Measurements from ENCODE around the gene RUNDC3A. TPM values are rescaled to one million over a fixed set of nuclear protein-coding genes. Genes with fewer than 3 reads are reported as not detected.

RUNDC3A gene
- total and polyA plus RNA-seq, 2 of the 13 experiments (the other 11 are each of a cell fraction or from before 2014, with no cell fraction given) = 0.25 TPM; not detected in 1

DNA sequence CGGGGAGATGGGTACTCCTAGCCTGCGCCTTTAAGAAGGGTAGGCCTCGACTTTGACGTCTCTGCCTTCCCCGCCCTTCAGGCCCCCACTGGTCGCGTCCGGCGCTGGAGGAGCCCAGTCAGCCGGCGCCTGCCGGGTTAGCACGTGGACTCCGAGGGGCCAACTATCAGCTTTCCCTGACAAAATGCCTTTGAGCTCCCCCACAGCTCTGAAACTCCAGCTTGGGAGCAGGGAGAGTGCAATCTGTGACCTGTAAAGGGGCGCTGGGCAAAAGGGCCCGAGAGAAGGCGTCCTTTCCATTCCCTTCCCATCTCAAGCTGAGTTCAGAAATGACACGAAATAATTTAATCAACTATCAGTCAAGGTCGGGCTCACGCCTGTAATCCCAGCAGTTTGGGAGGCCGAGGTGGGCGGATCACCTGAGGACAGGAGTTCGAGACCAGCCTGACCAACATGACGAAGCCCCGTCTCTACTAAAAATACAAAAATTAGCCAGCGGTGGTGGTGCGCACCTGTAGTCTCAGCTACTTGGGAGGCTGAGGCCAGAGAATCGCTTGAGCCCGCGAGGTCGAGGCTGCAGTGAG, 18.6 kb downstream of the RUNDC3A start (continued):
- 0 out of 2 replicates have a peak, but pooled peaks have one; percentile 31 for TF ChIP-seq ZNF556 (CRISPR knock-in tag; IDR thresholded peaks at IDR 0.05; ENCODE audit: borderline replicate concordance)
- TF ChIP-seq NCOA5 (CRISPR knock-in tag; IDR thresholded peaks at IDR 0.05) = no peak
- TF ChIP-seq, protein P1, sequence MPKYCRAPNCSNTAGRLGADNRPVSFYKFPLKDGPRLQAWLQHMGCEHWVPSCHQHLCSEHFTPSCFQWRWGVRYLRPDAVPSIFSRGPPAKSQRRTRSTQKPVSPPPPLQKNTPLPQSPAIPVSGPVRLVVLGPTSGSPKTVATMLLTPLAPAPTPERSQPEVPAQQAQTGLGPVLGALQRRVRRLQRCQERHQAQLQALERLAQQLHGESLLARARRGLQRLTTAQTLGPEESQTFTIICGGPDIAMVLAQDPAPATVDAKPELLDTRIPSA (CRISPR knock-in tag; IDR thresholded peaks at IDR 0.05; ENCODE audit: borderline replicate concordance) = no peak
- TF ChIP-seq TBX3 (IDR thresholded peaks at IDR 0.05; ENCODE audit: borderline replicate concordance) = no peak
- no peak for TF ChIP-seq IRX3 (CRISPR knock-in tag; IDR thresholded peaks at IDR 0.05; ENCODE audit: borderline replicate concordance, low read depth)
- no peak for TF ChIP-seq ZBTB8A (CRISPR knock-in tag; IDR thresholded peaks at IDR 0.05; ENCODE audit: borderline replicate concordance, low read depth)
- TF ChIP-seq ZNF484 (CRISPR knock-in tag; IDR thresholded peaks at IDR 0.05; ENCODE audit: borderline replicate concordance, low read depth) = no peak
- TF ChIP-seq RFX3 (CRISPR knock-in tag; IDR thresholded peaks at IDR 0.05) = no peak
- TF ChIP-seq POLR2G (IDR thresholded peaks at IDR 0.05; ENCODE audit: low read depth, low read length) = no peak
- peak; percentile 83 for TF ChIP-seq ZNF772 (CRISPR knock-in tag; IDR thresholded peaks at IDR 0.05)
- no peak for TF ChIP-seq PPARG (CRISPR knock-in tag; conservative IDR thresholded peaks at IDR 0.05)
- TF ChIP-seq PCBP1 (IDR thresholded peaks at IDR 0.05; ENCODE audit: borderline replicate concordance, low read depth, low read length) = peak; percentile 89; the same call in 1 of the 2 replicates
- TF ChIP-seq SRF (IDR thresholded peaks at IDR 0.05; ENCODE audit: low read depth, low read length) = peak; percentile 74; the same call in 1 of the 2 replicates
- TF ChIP-seq, protein P2, sequence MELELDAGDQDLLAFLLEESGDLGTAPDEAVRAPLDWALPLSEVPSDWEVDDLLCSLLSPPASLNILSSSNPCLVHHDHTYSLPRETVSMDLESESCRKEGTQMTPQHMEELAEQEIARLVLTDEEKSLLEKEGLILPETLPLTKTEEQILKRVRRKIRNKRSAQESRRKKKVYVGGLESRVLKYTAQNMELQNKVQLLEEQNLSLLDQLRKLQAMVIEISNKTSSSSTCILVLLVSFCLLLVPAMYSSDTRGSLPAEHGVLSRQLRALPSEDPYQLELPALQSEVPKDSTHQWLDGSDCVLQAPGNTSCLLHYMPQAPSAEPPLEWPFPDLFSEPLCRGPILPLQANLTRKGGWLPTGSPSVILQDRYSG (CRISPR knock-in tag; IDR thresholded peaks at IDR 0.05) = no peak
- TF ChIP-seq, protein P3, sequence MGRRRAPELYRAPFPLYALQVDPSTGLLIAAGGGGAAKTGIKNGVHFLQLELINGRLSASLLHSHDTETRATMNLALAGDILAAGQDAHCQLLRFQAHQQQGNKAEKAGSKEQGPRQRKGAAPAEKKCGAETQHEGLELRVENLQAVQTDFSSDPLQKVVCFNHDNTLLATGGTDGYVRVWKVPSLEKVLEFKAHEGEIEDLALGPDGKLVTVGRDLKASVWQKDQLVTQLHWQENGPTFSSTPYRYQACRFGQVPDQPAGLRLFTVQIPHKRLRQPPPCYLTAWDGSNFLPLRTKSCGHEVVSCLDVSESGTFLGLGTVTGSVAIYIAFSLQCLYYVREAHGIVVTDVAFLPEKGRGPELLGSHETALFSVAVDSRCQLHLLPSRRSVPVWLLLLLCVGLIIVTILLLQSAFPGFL (CRISPR knock-in tag; IDR thresholded peaks at IDR 0.05) = no peak
- TF ChIP-seq ELF1 (CRISPR knock-in tag; IDR thresholded peaks at IDR 0.05) = peak; percentile 56
- TF ChIP-seq ZNF207 (IDR thresholded peaks at IDR 0.05; ENCODE audit: borderline replicate concordance) = no peak
- TF ChIP-seq KLF11 (CRISPR knock-in tag; IDR thresholded peaks at IDR 0.05) = peak; percentile 66; the same call in 1 of the 2 replicates
- TF ChIP-seq KMT2A (CRISPR knock-in tag; IDR thresholded peaks at IDR 0.05) = peak; percentile 38; the same call in 1 of the 2 replicates
- TF ChIP-seq, protein P4, sequence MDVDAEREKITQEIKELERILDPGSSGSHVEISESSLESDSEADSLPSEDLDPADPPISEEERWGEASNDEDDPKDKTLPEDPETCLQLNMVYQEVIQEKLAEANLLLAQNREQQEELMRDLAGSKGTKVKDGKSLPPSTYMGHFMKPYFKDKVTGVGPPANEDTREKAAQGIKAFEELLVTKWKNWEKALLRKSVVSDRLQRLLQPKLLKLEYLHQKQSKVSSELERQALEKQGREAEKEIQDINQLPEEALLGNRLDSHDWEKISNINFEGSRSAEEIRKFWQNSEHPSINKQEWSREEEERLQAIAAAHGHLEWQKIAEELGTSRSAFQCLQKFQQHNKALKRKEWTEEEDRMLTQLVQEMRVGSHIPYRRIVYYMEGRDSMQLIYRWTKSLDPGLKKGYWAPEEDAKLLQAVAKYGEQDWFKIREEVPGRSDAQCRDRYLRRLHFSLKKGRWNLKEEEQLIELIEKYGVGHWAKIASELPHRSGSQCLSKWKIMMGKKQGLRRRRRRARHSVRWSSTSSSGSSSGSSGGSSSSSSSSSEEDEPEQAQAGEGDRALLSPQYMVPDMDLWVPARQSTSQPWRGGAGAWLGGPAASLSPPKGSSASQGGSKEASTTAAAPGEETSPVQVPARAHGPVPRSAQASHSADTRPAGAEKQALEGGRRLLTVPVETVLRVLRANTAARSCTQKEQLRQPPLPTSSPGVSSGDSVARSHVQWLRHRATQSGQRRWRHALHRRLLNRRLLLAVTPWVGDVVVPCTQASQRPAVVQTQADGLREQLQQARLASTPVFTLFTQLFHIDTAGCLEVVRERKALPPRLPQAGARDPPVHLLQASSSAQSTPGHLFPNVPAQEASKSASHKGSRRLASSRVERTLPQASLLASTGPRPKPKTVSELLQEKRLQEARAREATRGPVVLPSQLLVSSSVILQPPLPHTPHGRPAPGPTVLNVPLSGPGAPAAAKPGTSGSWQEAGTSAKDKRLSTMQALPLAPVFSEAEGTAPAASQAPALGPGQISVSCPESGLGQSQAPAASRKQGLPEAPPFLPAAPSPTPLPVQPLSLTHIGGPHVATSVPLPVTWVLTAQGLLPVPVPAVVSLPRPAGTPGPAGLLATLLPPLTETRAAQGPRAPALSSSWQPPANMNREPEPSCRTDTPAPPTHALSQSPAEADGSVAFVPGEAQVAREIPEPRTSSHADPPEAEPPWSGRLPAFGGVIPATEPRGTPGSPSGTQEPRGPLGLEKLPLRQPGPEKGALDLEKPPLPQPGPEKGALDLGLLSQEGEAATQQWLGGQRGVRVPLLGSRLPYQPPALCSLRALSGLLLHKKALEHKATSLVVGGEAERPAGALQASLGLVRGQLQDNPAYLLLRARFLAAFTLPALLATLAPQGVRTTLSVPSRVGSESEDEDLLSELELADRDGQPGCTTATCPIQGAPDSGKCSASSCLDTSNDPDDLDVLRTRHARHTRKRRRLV (CRISPR knock-in tag; IDR thresholded peaks at IDR 0.05) = no peak
- TF ChIP-seq ZSCAN31 (CRISPR knock-in tag; IDR thresholded peaks at IDR 0.05; ENCODE audit: low read depth) = no peak
- peak; percentile 91 for TF ChIP-seq SIN3A (IDR thresholded peaks at IDR 0.05; ENCODE audit: borderline replicate concordance, low read depth, low read length)
- no peak; the same call in 1 of the 2 replicates for TF ChIP-seq KDM5B (CRISPR knock-in tag; IDR thresholded peaks at IDR 0.05; ENCODE audit: borderline replicate concordance)
- no peak for TF ChIP-seq ZNF253 (CRISPR knock-in tag; IDR thresholded peaks at IDR 0.05; ENCODE audit: borderline replicate concordance)
